HepG2 (cell line): ENCODE data around the gene PSMB10. TPM values are rescaled to one million over a fixed set of nuclear protein-coding genes. Genes with fewer than 3 reads are reported as not detected.
A peak's percentile ranks its signal among the peaks of the same experiment; 100 is the strongest.

Source experiments
- BCLAF1 ChIP-seq: fragments of 450-650 bp; IDR thresholded peaks from 2 replicates; pipeline ENCODE4 v1.6.1; 2017; ENCODE audit warnings: mild to moderate bottlenecking
- CSRNP1 ChIP-seq: sonication (generic); formaldehyde crosslinking; IDR thresholded peaks from 2 replicates; pipeline ENCODE4 v1.8.1; 2023; ENCODE audit warnings: mild to moderate bottlenecking, missing genetic modification reagents
- ELF4 ChIP-seq: sonication (generic); formaldehyde crosslinking; IDR thresholded peaks from 2 replicates; pipeline ENCODE4 v1.5.0; 2020; ENCODE audit warnings: missing genetic modification reagents, mild to moderate bottlenecking, moderate library complexity, borderline replicate concordance
- FOXK2 ChIP-seq: fragments of 450-650 bp; IDR thresholded peaks from 2 replicates; pipeline ENCODE4 v1.6.1; 2016
- GATAD1 ChIP-seq: IDR thresholded peaks from 2 replicates; pipeline ENCODE4 v1.6.1; 2016; ENCODE audit warnings: missing genetic modification reagents, missing compliant biosample characterization
- GRHL1 ChIP-seq: sonication (generic); formaldehyde crosslinking; conservative IDR thresholded peaks from 2 replicates; pipeline ENCODE4 v1.8.0; 2022; ENCODE audit warnings: missing genetic modification reagents
- HIVEP1 ChIP-seq: sonication (generic); formaldehyde crosslinking; IDR thresholded peaks from 2 replicates; pipeline ENCODE4 v1.4.0; 2020; ENCODE audit warnings: mild to moderate bottlenecking, missing genetic modification reagents
- HNRNPLL ChIP-seq: fragments of 200-400 bp; formaldehyde crosslinking; IDR thresholded peaks from 2 replicates; pipeline ENCODE4 v1.6.1; 2017; ENCODE audit warnings: mild to moderate bottlenecking, low read depth, low read length; ENCODE audit not compliant: poor library complexity, severe bottlenecking
- IRX3 ChIP-seq: sonication (generic); formaldehyde crosslinking; IDR thresholded peaks from 2 replicates; pipeline ENCODE4 v1.8.1; 2023; ENCODE audit warnings: mild to moderate bottlenecking, low read depth, missing genetic modification reagents, borderline replicate concordance
- KDM6A ChIP-seq: IDR thresholded peaks from 2 replicates; pipeline ENCODE4 v1.6.1; 2016; ENCODE audit warnings: low read depth
- MAFF ChIP-seq: IDR thresholded peaks from 2 replicates; pipeline ENCODE4 v1.6.1; 2011; ENCODE audit warnings: low read depth, low read length, improper control_type of control experiment
- MTF2 ChIP-seq: sonication (generic); formaldehyde crosslinking; IDR thresholded peaks from 2 replicates; pipeline ENCODE4 v1.5.0; 2020; ENCODE audit warnings: missing genetic modification reagents, borderline replicate concordance
- PCBP2 ChIP-seq: fragments of 200-400 bp; formaldehyde crosslinking; optimal IDR thresholded peaks from 2 replicates; pipeline ENCODE3; 2018; ENCODE audit warnings: low read length, low read depth; ENCODE audit not compliant: poor library complexity, severe bottlenecking
- PRPF4 ChIP-seq: fragments of 200-400 bp; formaldehyde crosslinking; IDR thresholded peaks from 2 replicates; pipeline ENCODE4 v1.6.1; 2016; ENCODE audit warnings: low read length, low read depth; ENCODE audit not compliant: poor library complexity, severe bottlenecking
- RFXANK ChIP-seq: IDR thresholded peaks from 2 replicates; pipeline ENCODE4 v1.6.1; 2016
- SMC3 ChIP-seq: IDR thresholded peaks from 2 replicates; pipeline ENCODE4 v1.6.1; 2011; ENCODE audit warnings: low read length, improper control_type of control experiment
- SUZ12 ChIP-seq: fragments of 150-350 bp; IDR thresholded peaks from 2 replicates; pipeline ENCODE4 v1.6.1; 2014; ENCODE audit warnings: low read depth, low read length
- ZEB1 ChIP-seq: IDR thresholded peaks from 2 replicates; pipeline ENCODE4 v1.6.1; 2012; ENCODE audit warnings: mild to moderate bottlenecking, low read depth, inconsistent platforms; ENCODE audit not compliant: insufficient replicate concordance
- ZNF124 ChIP-seq: sonication (generic); formaldehyde crosslinking; IDR thresholded peaks from 2 replicates; pipeline ENCODE4 v1.4.0; 2020; ENCODE audit warnings: missing genetic modification reagents
- ZNF510 ChIP-seq: sonication (generic); formaldehyde crosslinking; IDR thresholded peaks from 2 replicates; pipeline ENCODE4 v1.4.0; 2020; ENCODE audit warnings: low read depth, mild to moderate bottlenecking, missing genetic modification reagents
- ZNF512 ChIP-seq: sonication (generic); formaldehyde crosslinking; IDR thresholded peaks from 2 replicates; pipeline ENCODE4 v1.4.0; 2020; ENCODE audit warnings: mild to moderate bottlenecking, missing genetic modification reagents
- ZNF746 ChIP-seq: sonication (generic); formaldehyde crosslinking; IDR thresholded peaks from 2 replicates; pipeline ENCODE4 v1.8.0; 2022; ENCODE audit warnings: mild to moderate bottlenecking, missing genetic modification reagents
- polyA plus RNA-seq, 8 experiments: library from polyadenylated mRNA; depleted of rRNA in 3 of 8; stranded (reverse) in 7 of 8; unstranded in 1 of 8; fragments of >200 nt; fragmentation: Illumina TruSeq in 4 of 8; extraction: Trizol in 4 of 8; gene quantifications; 2 replicates each; pipeline versions ENCODE4 v1.2.1 to v1.2.3, GENCODE V29; 2011 to 2016; ENCODE audit warnings: low read depth in 4 of 8, missing spikeins in 1 of 8, mixed read lengths in 1 of 8; ENCODE audit not compliant: insufficient read depth in 1 of 8
- total RNA-seq, 5 experiments: library from RNA; depleted of rRNA; stranded (reverse); fragments of >200 nt; fragmentation: Illumina TruSeq; extraction: Trizol; gene quantifications; 2 replicates each; pipeline ENCODE4 v1.2.3, GENCODE V29; 2016; ENCODE audit warnings: low read depth in 1 of 5

The PSMB10 gene
- total and polyA plus RNA-seq, 2 of the 13 experiments (the other 11 are each of a cell fraction or from before 2014, with no cell fraction given) = 12.7 to 65.9 TPM

- TF ChIP-seq ZNF124 (CRISPR knock-in tag) = 0 out of 2 replicates have a peak, but pooled peaks have one; percentile 59
- peak; percentile 47; the same call in 1 of the 2 replicates for TF ChIP-seq IRX3 (CRISPR knock-in tag)
- TF ChIP-seq CSRNP1 (CRISPR knock-in tag) = peak; percentile 43; the same call in 1 of the 2 replicates
- TF ChIP-seq GRHL1 (CRISPR knock-in tag) = no peak
- no peak for TF ChIP-seq ZNF512 (CRISPR knock-in tag)
- no peak for TF ChIP-seq PRPF4
- no peak for TF ChIP-seq RFXANK (CRISPR knock-in tag)
- TF ChIP-seq ZEB1 = no peak
- no peak for TF ChIP-seq FOXK2
- peak; percentile 85 for TF ChIP-seq ZNF746 (CRISPR knock-in tag)
- no peak for TF ChIP-seq SUZ12
- 0 out of 2 replicates have a peak, but pooled peaks have one; percentile 17 for TF ChIP-seq KDM6A (CRISPR knock-in tag)
- TF ChIP-seq MAFF = no peak
- no peak for TF ChIP-seq MTF2 (CRISPR knock-in tag)
- TF ChIP-seq PCBP2 = no peak
- no peak for TF ChIP-seq ELF4 (CRISPR knock-in tag)
- TF ChIP-seq HIVEP1 (CRISPR knock-in tag) = peak; percentile 96
- TF ChIP-seq GATAD1 (CRISPR knock-in tag) = peak; percentile 71
- peak; percentile 70 for TF ChIP-seq HNRNPLL
- TF ChIP-seq BCLAF1 = no peak
- no peak for TF ChIP-seq ZNF510 (CRISPR knock-in tag)
- no peak for TF ChIP-seq SMC3
These were observed 32.0 kb upstream of the PSMB10 start, which contains the start of gene SLC12A4 (continued) for GRCh38 chr16:67968400-67969253.
